Kidney (tissue), 14 donors: ENCODE results near the gene BCL2L12. TPM values are rescaled to one million over a fixed set of nuclear protein-coding genes. Genes with fewer than 3 reads are reported as not detected.

Experiments used
- DNase-seq, 5 donors: peaks; one replicate each; pipeline ENCODE4 v3.0.0-alpha.2; 2013 to 2020
- FAIRE-seq: peaks from 2 replicates; lab custom pipeline; 2012; peaks lifted over from hg19 to GRCh38; lab: Jason Lieb, UNC
- H3K27ac ChIP-seq, 2 donors: one replicate each; pipeline ENCODE4 v1.7.0; 2013; ENCODE audit warnings: low read depth in 2 of 2, low read length in 2 of 2, inconsistent platforms in 1 of 2
- H3K27me3 ChIP-seq: one replicate; pipeline ENCODE4 v1.7.1; 2013; ENCODE audit warnings: low read length, inconsistent platforms; ENCODE audit not compliant: control insufficient read depth, insufficient read depth
- H3K36me3 ChIP-seq, 3 donors: one replicate each; pipeline versions ENCODE4 v1.7.0 to v1.7.1; 2013; ENCODE audit warnings: low read length in 3 of 3, control low read depth in 1 of 3, inconsistent platforms in 1 of 3; ENCODE audit not compliant: insufficient read depth in 3 of 3, control insufficient read depth in 2 of 3
- H3K4me1 ChIP-seq, 3 donors: one replicate each; pipeline versions ENCODE4 v1.7.0 to v1.7.1; 2013; ENCODE audit warnings: low read length in 3 of 3, inconsistent platforms in 1 of 3, low read depth in 1 of 3; ENCODE audit not compliant: control insufficient read depth in 2 of 3, insufficient read depth in 2 of 3
- H3K4me3 ChIP-seq, 3 donors: one replicate each; pipeline versions ENCODE4 v1.7.0 to v1.8.1; 2013; ENCODE audit warnings: low read length in 3 of 3, control low read depth in 1 of 3, inconsistent platforms in 1 of 3
- H3K9ac ChIP-seq, 3 donors: one replicate each; pipeline versions ENCODE4 v1.7.0 to v1.7.1; 2013; ENCODE audit warnings: low read length in 3 of 3, control low read depth in 1 of 3, inconsistent platforms in 1 of 3
- H3K9me3 ChIP-seq, 3 donors: one replicate each; pipeline versions ENCODE4 v1.7.0 to v1.7.1; 2013; ENCODE audit warnings: low read length in 3 of 3, control low read depth in 1 of 3, inconsistent platforms in 1 of 3; ENCODE audit not compliant: control insufficient read depth in 2 of 3, insufficient read depth in 1 of 3
- CTCF ChIP-seq: IDR thresholded peaks from 3 replicates; pipeline ENCODE4 v1.5.1; 2012; ENCODE audit warnings: mild to moderate bottlenecking, moderate library complexity, borderline replicate concordance; ENCODE audit not compliant: insufficient read depth; ENCODE audit errors: extremely low read depth
- intact Hi-C: fragments of 100-400 bp; cut with DNase I; formaldehyde crosslinking; loops from one replicate; pipeline ENCODE4 v1.11.1; 2022
- polyA plus RNA-seq: library from polyadenylated mRNA; stranded (reverse); fragments of 350-450 nt; fragmentation: Illumina TruSeq; extraction: RNeasy Lipid Tissue Mini Kit (QIAGEN cat#74804); gene quantifications from one replicate; pipeline ENCODE4 v1.2.3, GENCODE V29; 2014; ENCODE audit warnings: low read depth, low replicate concordance; ENCODE audit not compliant: insufficient read depth
- total RNA-seq: library from RNA; stranded (reverse); fragmentation: NEBNext Ultra II Directional; extraction: Animal tissue kit (Norgen Biotek cat#: 25700); gene quantifications from one replicate; pipeline ENCODE4 v1.2.1, GENCODE V29; 2021
- donor health status: control.
- donor health status: control.
- donor health status: control.
- donor health status: control.
- donor health status: control.
- donor health status: DM: yes; HTN: yes; CAD: no.
- donor health status: Normal renal cell carcinoma (clear cell type).

BCL2L12 gene
- total and polyA plus RNA-seq, 2 donors from 2014 or later: 13.5 to 14.4 TPM

- DNase-seq (peak in 4 of 5 donors; percentile 92 to 96 (median 95)), FAIRE-seq (no peak)
- Histone ChIP-seq H3K9ac (peak overlapping the region; percentile 2 to 99 (median 20)), H3K36me3 (peaks cover 0 to 9% (median 7%) of the 10 kb centered on the region in 3 donors), H3K9me3 (no peaks in the 10 kb centered on the region), H3K27me3 (no peaks in the 10 kb centered on the region), H3K27ac (peak overlapping the region; percentile 87 to 95), H3K4me1 (peaks cover 0 to 17% (median 6%) of the 10 kb centered on the region in 3 donors), H3K4me3 (peak overlapping the region; percentile 87 to 95 (median 90))
- intact Hi-C loops: no loop called here
- peak; percentile 54 for TF ChIP-seq CTCF
Measured at GRCh38 chr19:49677901-49678674, 12.4 kb downstream of the BCL2L12 start.

GRCh38 chr19:49678985-49679770 lies 13.4 kb downstream of the BCL2L12 start:
- H3K27me3 ChIP-seq: no peaks in the 10 kb centered on the region
- no peak overlapping the region for H3K4me3 ChIP-seq
- H3K27ac ChIP-seq: no peak overlapping the region
- FAIRE-seq (no peak), DNase-seq (peak in 1 of 5 donors; percentile 66)
- H3K4me1 ChIP-seq: peaks cover 0 to 17% (median 6%) of the 10 kb centered on the region in 3 donors
- no peak overlapping the region for H3K9ac ChIP-seq
- intact Hi-C loops: no loop called here
- H3K36me3 ChIP-seq: peaks cover 0 to 14% (median 12%) of the 10 kb centered on the region in 3 donors
- no peaks in the 10 kb centered on the region for H3K9me3 ChIP-seq
- no peak for TF ChIP-seq CTCF

GRCh38 chr19:49679771-49680413 lies 14.2 kb downstream of the BCL2L12 start:
- DNase-seq (peak in 2 of 5 donors; percentile 35 to 76), FAIRE-seq (no peak)
- no peak for TF ChIP-seq CTCF
- peaks cover 0 to 15% (median 13%) of the 10 kb centered on the region in 3 donors for H3K36me3 ChIP-seq
- H3K9ac ChIP-seq: peak overlapping the region in 1 of 3 donors; percentile 10
- intact Hi-C loops: no loop called here
- H3K27ac ChIP-seq: no peak overlapping the region
- H3K27me3 ChIP-seq: no peaks in the 10 kb centered on the region
- peaks cover 0 to 17% (median 6%) of the 10 kb centered on the region in 3 donors for H3K4me1 ChIP-seq
- no peak overlapping the region for H3K4me3 ChIP-seq
- H3K9me3 ChIP-seq: no peaks in the 10 kb centered on the region
